ENCODE data around the gene AOPEP.

DNA sequence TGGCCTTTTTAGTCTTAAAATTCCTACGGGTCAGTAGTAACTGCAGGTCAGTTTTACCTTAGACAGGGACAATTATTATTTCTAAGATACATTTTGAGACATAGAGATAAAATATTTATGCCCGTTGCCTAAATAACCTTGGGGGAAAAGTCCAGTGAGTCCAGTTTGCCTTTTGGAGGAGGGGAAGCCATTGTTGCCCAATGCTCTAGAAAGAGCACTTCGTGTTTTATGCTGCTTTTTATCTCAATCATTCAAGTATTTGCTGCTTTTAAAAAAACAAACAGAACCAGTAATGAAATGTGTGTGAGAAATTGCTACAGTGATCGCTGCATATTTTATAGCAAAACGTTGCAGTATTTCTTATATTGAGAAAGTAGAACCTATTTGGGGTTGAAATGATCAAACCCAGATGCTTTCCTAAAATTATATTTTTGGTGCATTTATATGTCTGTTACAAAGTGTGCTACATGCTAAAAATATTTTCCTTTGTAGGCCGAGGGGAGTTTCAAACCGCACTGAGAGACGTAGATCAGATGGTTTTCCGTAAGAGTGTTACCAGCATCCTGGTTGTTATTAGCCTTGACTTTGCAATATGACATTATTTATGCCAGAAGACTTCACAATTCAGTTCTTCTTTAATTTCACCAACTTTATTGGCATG is 266.8 kb downstream of the AOPEP start:
- TF ChIP-seq, protein P1, sequence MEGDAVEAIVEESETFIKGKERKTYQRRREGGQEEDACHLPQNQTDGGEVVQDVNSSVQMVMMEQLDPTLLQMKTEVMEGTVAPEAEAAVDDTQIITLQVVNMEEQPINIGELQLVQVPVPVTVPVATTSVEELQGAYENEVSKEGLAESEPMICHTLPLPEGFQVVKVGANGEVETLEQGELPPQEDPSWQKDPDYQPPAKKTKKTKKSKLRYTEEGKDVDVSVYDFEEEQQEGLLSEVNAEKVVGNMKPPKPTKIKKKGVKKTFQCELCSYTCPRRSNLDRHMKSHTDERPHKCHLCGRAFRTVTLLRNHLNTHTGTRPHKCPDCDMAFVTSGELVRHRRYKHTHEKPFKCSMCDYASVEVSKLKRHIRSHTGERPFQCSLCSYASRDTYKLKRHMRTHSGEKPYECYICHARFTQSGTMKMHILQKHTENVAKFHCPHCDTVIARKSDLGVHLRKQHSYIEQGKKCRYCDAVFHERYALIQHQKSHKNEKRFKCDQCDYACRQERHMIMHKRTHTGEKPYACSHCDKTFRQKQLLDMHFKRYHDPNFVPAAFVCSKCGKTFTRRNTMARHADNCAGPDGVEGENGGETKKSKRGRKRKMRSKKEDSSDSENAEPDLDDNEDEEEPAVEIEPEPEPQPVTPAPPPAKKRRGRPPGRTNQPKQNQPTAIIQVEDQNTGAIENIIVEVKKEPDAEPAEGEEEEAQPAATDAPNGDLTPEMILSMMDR (IDR thresholded peaks at IDR 0.05; ENCODE audit: poor library complexity, severe bottlenecking), result no peak
- TF ChIP-seq RAD21 (conservative IDR thresholded peaks at IDR 0.05) (no peak), EZH2 (IDR thresholded peaks at IDR 0.05; ENCODE audit: borderline replicate concordance, insufficient read depth, low read length, poor library complexity, severe bottlenecking) (no peak), EP300 (conservative IDR thresholded peaks at IDR 0.05; ENCODE audit: poor library complexity, severe bottlenecking) (no peak), TAF1 (IDR thresholded peaks at IDR 0.05; ENCODE audit: low read depth) (no peak), POLR2AphosphoS5 (IDR thresholded peaks at IDR 0.05) (no peak), REST (IDR thresholded peaks at IDR 0.05; ENCODE audit: borderline replicate concordance) (no peak), SMC3 (conservative IDR thresholded peaks at IDR 0.05; ENCODE audit: poor library complexity) (no peak), MXI1 (conservative IDR thresholded peaks at IDR 0.05; ENCODE audit: poor library complexity, severe bottlenecking) (no peak)
